ENCODE measurements around the gene TRABD2B.

The TRABD2B gene

DNA sequence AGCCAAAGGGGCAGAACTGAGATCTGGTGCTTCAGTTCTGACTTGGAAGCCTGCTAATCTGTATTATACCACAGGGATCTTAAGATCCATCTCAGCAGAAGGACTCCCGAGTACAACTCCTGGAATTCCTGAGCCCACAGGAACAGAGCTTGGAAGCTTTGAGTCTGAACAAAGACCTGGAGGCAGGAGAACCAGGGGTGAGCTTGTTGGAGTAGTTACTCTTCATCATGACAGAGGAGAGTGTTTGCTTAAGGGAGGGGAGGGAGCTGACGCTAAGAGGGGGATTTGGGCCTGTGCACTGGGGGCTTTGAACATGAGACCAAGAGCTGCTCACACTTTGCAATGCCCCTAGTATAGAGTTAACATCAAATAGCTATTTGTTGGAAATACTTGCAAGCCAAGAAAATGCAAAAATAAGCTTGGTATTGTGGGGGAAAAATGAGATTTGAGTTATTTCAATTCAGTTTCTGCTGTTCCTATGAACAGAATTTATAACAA lies 41.1 kb upstream of the TRABD2B start:
- TF ChIP-seq CTCF (IDR thresholded peaks at IDR 0.05; ENCODE audit: unreplicated experiment in 3 of 3), result no peak
- H3K4me1 Mint-ChIP-seq, result peaks cover 83% of the 10 kb centered on the region
- H3K27me3 Mint-ChIP-seq (ENCODE audit: low read depth), result peaks cover 39% of the 10 kb centered on the region
- no peaks in the 10 kb centered on the region for H3K9me3 Mint-ChIP-seq
- H3K27ac Mint-ChIP-seq, result peak overlapping the region; percentile 73 to 84 (median 77)
- H3K36me3 Mint-ChIP-seq (ENCODE audit: low read depth), result no peaks in the 10 kb centered on the region
- H3K4me3 Mint-ChIP-seq, result no peak overlapping the region

DNA sequence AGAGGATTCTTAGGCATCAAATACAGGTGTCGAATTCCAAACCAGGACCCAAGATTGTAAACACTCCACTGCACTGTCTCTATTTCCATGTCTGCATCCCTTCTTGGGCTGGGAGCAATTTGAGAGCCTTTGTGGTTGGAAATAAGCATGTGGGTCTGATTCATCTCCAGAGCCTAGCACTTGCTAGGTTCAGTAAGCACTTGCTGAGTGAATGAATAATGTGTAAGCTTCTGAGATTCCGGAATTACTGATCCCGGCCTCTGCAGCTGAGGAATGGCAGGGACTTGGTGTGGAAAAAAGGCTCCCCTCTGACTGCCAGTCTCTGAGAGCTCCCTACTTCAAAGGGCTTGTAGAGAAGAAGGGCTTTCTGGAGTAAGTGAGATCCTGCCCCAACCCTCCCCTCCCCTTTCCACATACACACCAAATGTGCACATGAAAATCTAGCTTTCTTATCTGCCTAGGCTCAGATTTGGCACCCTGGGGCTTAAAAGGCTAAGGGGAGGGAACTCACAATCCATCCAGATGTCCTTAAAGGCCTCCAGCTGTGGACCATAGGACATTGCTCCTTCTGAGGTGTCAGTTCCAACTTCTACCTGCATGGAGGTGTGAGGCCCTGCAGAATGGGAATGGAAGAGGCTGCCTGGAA lies 39.6 kb upstream of the TRABD2B start:
- Mint-ChIP-seq H3K9me3 (no peaks in the 10 kb centered on the region), H3K4me3 (no peak overlapping the region), H3K4me1 (peaks cover 69% of the 10 kb centered on the region), H3K27me3 (ENCODE audit: low read depth) (peaks cover 27% of the 10 kb centered on the region), H3K36me3 (ENCODE audit: low read depth) (no peaks in the 10 kb centered on the region), H3K27ac (peak overlapping the region in 1 of 3 experiments; percentile 41)
- no peak for TF ChIP-seq CTCF (IDR thresholded peaks at IDR 0.05; ENCODE audit: unreplicated experiment in 3 of 3)

- Mint-ChIP-seq H3K9me3 (no peaks in the 10 kb centered on the region), H3K27me3 (ENCODE audit: low read depth) (peaks cover 18% of the 10 kb centered on the region), H3K27ac (peak overlapping the region in 2 of 3 experiments; percentile 47 to 49), H3K4me3 (no peak overlapping the region), H3K4me1 (peaks cover 56% of the 10 kb centered on the region), H3K36me3 (ENCODE audit: low read depth) (no peaks in the 10 kb centered on the region)
- TF ChIP-seq CTCF (IDR thresholded peaks at IDR 0.05; ENCODE audit: unreplicated experiment in 3 of 3), result no peak
These were observed 38.4 kb upstream of the TRABD2B start for GRCh38 chr1:48035371-48036141.

DNA sequence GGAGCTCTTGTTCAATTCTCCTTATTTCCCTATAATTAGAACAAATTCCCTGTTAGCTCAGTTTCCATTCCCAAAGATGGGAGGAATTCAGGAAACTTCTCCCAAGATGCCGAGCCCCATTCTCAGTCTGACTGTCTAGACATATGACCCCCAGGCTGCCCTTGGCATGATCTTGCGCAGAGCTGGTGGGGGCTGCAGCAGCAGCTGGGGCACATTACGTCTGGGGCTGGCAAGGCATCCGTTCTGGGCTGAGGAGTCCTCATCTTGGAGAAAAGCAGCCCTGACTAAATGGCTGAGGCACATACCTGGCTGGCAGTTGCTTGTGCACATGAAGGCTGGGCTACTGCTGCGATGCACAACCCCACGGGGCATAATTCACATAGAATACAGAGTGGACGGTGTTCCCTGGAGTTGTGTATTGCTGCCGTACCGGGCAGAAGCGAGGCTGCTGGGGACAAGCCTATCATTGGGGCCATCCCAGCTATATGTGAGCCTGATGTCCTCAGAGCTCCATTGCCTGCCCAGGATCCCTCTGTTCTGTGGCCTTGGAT lies 36.4 kb upstream of the TRABD2B start:
- peaks cover 17% of the 10 kb centered on the region for H3K27me3 Mint-ChIP-seq (ENCODE audit: low read depth)
- peaks cover 46% of the 10 kb centered on the region for H3K4me1 Mint-ChIP-seq
- H3K4me3 Mint-ChIP-seq, result no peak overlapping the region
- TF ChIP-seq CTCF (IDR thresholded peaks at IDR 0.05; ENCODE audit: unreplicated experiment in 3 of 3), result no peak
- no peak overlapping the region for H3K27ac Mint-ChIP-seq
- H3K9me3 Mint-ChIP-seq, result no peaks in the 10 kb centered on the region
- no peaks in the 10 kb centered on the region for H3K36me3 Mint-ChIP-seq (ENCODE audit: low read depth)

DNA sequence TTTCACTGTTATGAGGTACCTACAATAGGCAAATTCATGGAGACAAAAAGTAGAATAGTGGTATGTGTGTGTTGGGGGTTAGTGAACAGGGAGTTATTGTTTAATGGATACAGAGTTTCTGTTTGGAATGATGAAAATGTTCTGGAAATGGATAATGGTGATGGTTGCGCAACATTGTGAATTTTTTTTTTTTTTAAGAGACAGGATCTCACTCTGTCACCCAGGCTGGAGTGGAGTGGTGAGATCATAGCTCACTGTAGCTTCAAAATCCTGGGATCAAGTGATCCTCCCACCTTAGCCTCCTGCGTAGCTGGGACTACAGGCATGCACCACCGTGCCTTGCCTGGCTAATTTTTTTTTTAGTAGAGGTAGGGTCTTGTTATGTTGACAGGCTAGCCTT lies 34.5 kb upstream of the TRABD2B start:
- Mint-ChIP-seq H3K27ac (no peak overlapping the region), H3K4me1 (peaks cover 33% of the 10 kb centered on the region), H3K9me3 (no peaks in the 10 kb centered on the region), H3K36me3 (ENCODE audit: low read depth) (no peaks in the 10 kb centered on the region), H3K27me3 (ENCODE audit: low read depth) (peaks cover 25% of the 10 kb centered on the region), H3K4me3 (no peak overlapping the region)
- no peak for TF ChIP-seq CTCF (IDR thresholded peaks at IDR 0.05; ENCODE audit: unreplicated experiment in 3 of 3)

Data from nephron (organoid).